NCI-H510A treated with DMSO at 0.1 percent for 48 hours (cell line): ENCODE measurements around the gene ADK.
A peak's percentile ranks its signal among the peaks of the same experiment; 100 is the strongest.
"Not testable (repeated sequence)": the region's sequence is repeated elsewhere in the genome, so short reads cannot be mapped to it uniquely, and the experiment has no call there.

Source experiments
- DNase-seq: peaks from one replicate; lab custom pipeline; 2025; lab: John Stamatoyannopoulos, UW

The ADK gene

DNA sequence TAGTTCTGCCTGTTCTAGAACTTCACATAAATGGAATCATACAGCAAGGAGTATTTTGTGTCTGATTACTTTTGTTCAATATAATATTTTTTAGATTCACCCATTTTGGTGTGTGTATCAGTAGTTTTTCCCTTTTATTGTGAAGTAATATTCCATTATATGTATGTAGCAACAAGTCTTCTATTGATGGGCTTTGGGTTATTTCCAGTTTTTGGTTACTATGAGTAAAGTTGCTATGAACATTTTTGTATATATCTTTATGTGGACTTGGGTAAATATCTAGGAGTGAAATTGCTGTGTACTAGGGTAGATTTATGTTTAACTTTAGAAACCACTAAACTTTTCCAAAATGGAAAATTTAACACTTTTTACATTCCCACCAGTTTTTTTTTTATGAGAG is 35.7 kb downstream of the ADK start:
- DNase-seq: no peak

DNA sequence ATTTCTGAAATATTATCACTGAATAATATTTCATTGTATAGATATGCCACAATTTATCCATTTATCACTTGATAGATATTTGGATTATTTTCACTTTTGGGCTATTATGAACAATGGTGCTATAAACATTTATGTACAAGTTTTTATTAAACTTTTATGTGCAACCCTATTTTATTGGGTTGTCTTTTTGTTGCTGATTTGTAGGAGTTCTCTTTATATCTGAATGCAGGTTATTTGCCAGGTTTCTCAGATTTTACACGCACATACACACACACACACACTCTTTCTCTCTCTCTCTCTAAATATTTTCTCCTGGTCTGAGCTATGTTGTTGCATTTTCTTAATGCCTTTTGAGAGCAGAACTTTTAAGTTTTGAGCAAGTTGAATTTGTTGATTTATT is 36.2 kb downstream of the ADK start:
- no peak for DNase-seq

DNA sequence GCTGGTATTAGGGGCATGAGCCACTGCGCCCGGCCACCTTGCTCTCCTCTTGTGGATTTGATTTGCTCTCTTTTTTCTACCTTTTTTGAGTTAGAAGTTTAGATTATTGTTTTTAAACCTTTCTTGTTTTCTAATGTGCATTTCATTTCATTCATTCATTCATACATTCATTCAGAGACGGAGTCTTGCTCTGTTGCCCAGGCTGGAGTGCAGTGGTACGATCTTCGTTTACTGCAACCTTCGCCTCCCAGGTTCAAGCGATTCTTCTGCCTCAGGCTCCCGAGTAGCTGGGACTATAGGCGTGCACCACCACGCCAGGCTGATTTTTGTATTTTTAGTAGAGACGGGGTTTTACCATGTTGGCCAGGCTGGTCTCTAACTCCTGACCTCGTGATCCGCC is 37.6 kb downstream of the ADK start:
- DNase-seq: not testable (repeated sequence)

DNA sequence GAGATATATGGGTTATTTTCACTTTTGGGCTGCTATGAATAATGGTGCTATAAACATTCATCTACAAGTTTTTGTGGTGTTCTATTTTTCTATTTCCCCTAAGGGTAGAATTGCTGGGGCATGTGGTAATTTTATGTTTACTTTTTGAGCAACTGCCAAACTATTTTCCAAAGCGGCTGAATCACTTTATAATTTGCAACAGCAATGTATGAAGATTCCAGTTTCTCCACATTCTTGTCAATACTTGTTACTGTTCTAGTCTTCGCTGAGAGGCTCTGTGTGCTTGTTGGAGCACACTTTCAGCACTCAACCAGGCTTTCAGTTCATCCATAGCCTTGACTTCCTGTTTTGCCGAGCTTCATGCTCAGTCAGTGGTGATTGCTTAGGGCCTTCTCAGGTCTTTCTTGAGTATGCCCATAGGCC is 39.0 kb downstream of the ADK start:
- peak; percentile 70 for DNase-seq

DNA sequence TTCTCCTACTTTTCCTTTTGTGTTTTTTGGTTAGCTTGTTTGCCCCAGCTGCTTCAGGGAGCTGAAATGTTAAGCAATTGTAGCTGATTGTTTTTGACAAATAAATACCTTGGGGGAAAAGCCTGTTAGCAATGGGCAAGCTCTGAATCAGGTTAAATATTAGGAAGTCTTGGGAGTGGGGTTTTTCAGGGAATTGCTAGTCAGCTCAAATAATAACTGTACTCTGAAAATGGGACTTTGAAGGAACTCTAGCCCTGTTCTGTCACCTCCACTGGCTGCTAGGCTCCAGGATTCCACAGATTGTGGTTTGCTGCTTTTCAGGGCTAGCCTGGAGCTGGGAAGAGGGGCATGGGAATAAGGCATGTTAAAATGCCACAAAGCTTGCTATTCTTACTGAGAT is 39.5 kb downstream of the ADK start:
- no peak for DNase-seq

DNA sequence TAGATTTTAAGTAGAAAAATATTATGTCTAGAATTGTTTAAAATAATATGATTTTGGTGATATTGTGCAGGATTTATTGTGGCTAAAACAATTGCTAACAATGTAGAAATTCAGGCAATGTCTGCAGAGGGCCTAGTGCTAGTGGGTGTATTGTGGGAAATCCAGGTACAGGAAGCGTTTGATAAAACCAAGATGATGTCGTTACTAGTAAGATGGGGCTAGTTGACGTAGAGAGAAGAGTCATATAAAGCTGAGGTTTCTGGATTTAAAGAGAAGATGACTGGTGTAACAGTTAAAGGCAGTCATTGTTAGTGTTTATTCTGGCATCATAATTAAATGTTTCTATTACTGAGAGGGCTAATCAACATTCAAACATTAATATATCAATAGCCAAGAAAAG is 43.5 kb downstream of the ADK start:
- no peak for DNase-seq

DNA sequence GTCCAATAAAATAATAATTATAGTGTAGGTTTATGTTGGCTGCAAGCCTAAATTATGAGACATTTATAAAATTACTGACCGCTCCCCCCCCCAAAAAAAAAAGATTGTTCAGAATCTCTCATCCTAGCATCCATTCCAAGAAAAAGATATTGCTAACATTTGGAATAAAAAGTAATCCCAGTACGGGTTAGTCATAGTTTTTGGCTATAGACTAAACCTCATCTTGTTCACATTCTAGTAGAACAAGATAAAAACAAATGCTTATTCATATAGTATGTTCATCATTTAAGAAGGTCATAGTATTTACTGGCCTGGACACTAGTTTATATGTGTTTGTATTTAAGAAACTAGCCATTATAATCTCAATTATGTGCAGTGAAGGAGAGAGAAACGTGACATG is 44.0 kb downstream of the ADK start:
- no peak for DNase-seq

DNA sequence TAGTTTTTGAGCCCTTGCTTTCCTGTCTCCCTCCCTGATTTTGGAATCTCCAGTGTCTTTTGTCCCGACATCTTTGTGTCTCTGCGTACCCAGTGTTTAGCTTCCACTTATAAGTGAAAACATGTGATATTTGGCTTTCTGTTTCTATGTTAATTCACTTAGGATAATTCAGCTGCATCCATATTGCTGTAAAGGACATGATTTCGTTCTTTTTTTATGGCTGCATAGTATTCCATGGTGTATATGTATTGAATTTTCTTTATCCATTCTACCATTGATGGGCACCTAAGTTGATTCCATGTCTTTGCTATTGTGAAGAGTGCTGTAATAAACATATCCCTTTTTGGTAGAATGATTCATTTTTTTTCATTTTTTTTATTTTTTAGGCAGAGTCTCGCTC is 48.3 kb downstream of the ADK start:
- no peak for DNase-seq

DNA sequence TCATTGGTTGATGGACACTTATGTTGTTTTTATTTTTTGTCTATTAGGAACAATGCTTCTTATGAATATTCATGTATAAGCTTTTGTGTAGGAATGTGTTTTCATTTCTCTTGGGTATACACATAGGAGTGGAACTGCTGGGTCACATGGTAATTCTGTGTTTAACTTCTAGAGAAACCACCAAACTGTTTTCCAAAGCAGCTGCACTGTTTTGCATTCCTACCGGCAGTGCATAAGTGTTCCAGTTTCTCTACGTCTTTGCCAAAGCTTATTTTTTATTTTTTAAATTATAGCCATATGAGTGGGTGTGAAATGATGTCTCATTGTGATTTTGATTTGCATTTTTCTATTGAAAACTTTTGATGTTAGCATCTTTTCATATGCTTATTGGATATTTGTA is 51.3 kb downstream of the ADK start:
- DNase-seq: no peak

DNA sequence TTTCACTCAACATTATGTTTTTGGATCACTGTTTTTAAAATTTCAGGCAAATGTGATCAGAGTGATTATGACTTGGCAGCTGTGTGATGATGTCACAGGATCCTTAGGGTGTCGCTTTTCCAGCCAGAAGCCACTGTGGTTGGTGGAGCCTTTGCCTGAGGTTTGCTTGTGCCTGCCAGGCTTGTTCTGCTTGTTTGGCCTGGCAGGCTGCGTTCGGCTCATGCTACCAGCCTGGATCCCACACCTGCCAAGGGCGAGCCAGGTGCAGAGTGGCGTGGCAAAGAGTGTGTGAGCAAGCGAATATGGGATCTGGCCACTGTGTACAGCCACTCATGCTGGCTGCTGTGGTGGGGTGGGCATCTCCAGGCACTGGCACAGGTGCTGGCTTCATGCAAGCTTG is 55.7 kb downstream of the ADK start:
- DNase-seq: peak; percentile 80

DNA sequence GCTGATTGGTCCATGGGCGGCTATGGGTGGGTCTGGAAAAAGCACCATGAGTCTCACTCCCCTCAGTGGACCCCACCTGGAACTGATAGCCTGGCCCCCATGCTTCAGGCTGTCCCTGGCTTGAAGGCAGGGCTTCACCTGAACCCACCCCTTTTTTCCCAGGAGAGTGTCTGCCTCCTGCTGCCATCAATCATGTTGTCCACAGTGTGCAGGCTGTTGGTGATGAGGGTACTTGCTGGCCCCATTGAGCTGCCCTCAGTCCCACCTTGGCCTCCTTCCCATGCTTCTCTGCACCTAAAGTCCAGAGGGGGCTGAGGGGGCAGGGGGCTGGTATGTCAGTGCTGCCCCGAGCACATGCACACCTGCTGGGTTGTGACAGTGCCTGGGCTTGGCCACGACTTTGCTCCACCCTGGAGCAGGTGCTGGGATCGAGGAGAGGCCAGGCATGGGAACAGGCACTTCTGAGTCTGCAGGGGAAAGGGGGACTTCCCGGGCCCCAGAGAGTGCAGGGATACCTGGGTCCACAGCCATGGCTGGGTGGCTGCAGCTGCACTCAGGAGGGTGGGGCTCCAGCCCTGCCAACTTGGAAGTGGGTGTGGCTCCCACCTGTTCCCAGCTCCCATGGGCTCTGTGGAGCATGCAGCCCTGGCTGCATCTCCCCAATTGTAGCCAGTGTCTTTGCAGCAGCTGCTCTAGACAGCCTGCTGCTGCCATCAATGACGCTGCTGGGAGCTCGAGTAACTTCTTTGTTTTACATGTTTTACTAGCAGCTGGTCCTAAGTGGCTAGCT is 56.9 kb downstream of the ADK start:
- DNase-seq: peak; percentile 86

DNA sequence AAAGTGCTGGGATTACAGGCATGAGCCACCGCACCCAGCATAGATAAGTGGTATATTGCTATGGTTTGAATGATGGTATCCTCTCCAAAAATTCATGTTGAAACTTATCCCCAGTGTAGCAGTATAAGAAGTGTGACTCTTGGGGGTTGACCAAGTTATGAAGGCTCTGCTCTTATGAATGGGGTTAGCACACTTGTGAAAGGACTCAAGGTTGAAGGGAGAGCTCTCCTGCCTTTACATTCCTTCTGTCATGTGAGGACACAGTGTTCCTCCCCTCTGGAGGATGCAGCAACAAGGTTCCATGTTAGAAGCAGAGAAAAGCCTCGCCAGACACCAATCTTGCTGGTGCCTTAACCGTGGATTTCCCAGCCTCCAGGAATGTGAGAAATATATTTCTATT is 58.0 kb downstream of the ADK start:
- DNase-seq: no peak

DNA sequence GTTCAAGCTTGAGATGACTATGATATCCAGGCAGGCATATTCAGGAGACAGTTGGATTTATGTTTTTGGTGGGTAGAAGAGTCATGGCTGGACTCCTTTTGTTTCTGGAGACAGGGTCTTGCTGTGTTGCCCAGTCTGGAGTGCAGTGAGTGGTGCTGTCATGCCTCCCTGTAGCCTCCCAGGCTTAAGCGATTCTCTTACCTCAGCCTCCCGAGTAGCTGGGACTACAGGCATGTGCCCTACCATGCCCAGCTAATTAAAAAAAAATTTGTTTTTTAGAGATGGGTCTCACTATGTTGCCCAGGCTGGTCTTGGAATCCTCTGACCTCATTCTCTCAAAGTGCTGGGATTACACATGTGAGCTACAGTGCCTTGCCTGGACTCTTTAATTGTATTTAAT is 62.0 kb downstream of the ADK start:
- DNase-seq: no peak

DNA sequence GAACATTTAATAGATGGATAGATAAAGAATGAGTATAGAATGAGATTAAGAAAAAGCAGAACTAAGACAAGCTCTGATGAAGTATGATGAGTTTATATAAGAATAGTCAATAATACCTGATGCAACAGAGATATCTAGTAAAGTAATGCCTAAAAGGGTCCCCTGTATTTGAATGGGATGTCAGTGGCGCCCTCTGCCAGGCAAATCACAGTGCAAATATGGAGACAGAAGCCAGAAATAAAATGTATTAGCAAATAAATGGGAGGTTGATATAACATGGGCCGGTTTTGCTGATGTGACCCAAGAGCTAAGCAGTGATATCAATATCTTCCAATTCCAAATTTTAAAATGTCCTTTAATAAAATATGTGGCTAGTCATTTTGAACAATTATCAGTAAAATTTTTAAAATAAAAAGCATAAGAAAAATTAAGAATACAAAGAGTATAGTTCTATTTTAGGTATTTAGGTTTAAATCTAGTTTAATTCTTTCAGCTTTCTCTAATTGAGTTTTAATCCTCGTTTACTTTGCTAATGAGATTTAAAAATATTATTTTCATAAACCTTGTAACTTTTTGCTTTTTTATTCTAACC is 62.6 kb downstream of the ADK start:
- no peak for DNase-seq

DNA sequence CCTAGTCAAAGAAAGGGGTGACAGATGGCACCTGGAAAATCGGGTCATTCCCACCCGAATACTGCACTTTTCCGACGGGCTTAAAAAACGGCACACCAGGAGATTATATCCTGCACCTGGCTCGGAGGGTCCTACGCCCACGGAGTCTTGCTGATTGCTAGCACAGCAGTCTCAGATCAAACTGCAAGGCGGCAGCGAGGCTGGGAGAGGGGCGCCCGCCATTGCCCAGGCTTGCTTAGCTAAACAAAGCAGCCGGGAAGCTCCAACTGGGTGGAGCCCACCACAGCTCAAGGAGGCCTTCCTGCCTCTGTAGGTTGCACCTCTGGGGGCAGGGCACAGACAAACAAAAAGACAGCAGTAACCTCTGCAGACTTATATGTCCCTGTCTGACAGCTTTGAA is 66.1 kb downstream of the ADK start:
- DNase-seq: not testable (repeated sequence)

DNA sequence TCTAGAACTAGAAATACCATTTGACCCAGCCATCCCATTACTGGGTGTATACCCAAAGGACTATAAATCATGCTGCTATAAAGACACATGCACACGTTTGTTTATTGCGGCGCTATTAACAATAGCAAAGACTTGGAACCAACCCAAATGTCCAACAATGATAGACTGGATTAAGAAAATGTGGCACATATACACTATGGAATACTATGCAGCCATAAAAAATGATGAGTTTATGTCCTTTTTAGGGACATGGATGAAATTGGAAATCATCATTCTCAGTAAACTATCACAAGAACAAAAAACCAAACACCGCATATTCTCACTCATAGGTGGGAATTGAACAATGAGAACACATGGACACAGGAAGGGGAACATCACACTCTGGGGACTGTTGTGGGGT is 71.4 kb downstream of the ADK start:
- DNase-seq: not testable (repeated sequence)

DNA sequence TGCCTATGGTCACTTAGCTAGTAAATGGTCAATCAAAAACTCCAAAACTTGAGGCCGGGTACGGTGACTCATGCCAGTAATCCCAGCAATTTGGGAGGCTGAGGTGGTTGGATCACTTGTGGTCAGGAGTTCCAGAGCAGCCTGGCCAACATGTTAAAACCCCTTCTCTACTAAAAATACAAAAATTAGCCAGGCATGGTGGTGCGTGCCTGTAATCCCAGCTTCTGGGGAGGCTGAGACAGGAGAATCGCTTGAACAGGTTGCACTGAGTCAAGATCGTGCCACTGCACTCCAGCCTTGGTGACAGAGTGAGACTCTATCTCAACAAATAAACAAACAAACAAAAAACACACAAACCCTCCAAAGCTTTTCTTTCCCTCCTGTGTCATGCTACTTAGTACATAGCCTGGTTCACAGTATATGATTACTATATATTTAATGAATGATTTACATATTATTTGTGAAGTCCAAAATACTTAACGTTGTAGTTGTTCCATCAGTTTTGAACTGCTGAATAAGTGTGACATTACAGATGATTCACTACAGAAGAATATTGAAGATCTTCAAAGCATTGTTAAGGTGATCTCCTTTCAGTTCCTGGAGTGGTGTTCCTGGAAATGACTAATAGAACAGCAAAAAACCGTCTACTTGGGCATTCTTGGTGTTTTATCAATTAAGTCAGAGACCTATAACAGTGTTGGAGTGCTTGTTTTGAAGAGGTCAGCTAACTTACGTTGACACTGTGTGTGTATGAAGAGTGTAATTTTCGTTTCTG is 72.9 kb downstream of the ADK start:
- no peak for DNase-seq

DNA sequence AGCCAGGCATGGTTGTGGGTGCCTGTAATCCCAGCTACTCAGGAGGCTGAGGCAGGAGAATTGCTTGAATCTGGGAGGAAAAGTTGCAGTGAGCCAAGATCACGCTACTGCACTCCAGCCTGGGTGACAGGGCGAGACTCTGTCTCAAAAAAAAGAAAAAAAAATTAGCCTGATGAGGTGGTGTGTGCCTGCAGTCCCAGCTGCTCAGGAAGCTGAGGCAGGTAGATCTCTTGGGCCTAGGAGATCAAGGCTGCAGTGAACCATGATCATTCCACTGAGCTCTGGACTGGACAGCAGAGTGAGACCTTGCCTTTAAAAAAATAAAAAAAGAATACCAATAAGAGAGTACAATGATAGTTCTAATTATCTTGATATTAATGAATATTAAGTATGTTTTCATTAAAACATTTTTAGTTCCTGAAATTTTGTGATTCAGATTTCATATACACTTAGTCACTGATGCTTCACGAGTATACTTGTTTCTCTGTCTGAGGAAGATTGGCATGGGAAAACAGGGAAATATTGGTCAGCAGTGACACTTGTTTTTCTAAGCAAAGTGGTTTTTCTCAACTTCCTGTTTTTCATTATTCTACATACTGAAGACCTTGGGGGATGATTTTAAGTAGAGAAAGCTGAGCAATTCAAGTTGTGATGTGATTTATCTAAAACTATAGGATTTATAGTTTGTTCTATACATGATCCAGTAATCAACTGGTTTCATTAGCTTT is 76.8 kb downstream of the ADK start:
- no peak for DNase-seq

DNA sequence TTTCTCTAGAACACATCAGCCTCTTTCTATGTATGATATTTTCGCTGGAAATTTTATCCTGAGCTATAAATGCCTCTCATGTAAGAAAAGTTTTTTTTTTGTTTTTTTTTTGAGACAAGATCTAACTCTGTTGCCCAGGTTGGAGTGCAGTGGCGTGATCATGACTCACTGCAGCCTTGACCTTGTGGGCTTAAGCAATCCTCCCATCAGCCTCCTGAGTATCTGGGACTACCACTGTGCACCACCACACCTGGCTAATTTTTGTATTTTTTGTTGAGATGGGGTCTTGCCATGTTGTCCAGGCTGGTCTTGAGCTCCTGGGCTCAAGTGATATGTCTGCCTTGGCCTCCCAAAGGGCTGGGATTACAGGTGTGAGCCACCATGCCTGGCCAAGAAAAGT is 80.4 kb downstream of the ADK start:
- no peak for DNase-seq

DNA sequence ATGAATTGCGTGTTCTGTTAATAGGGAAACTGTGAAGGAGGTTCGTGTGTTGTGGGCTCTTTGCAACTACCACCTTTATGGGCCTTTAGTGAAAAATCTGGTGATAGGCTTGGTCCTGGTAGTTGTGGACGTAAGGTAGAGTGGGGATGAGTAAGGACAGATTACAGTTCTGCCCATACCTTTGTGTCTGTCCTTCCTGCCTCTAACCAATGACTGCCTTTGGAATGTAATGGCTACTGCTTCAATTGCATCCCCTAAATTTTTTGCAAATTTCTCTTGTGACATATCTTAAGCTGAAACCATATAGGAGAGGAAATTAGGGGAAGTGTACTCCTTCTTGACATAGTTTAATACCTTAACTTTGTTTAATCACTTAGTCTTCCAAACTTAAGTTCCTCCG is 82.3 kb downstream of the ADK start:
- DNase-seq: no peak

DNA sequence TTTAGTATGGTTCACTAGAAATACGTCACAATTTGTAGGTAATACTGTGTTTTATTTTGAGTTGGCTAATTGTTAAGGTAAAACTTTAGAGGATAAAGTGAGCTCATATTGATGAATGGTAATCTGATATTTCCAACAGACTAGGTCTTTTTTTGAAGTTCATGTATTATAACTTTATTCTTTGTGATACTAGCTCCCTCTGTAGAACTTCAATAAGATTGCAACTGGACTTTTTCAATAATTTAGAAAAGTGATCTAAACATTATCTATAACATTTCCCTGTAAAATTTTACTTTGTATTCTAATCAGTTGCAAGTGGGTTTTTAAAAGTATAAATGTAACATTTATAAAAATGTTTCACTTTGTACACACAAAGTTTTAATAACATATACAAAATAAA is 83.5 kb downstream of the ADK start:
- DNase-seq: no peak

DNA sequence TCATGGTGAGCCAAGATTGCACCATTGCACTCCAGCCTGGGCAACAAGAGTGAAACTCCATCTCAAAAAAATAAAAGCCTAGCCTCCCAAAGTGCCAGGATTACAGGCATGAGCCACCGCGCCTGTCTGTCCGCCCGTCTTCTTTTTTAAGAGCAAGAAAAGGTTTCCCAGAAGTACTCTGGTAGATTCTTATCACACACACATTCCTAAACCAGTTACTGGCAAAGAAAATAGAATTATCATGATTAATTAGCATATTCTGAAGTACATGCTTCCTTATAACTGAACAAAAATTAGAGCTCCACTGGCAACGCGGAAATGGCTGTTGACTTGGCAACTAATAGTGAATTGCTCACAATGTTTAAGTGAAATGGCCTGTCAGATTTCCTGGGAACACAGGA is 87.0 kb downstream of the ADK start:
- no peak for DNase-seq

DNA sequence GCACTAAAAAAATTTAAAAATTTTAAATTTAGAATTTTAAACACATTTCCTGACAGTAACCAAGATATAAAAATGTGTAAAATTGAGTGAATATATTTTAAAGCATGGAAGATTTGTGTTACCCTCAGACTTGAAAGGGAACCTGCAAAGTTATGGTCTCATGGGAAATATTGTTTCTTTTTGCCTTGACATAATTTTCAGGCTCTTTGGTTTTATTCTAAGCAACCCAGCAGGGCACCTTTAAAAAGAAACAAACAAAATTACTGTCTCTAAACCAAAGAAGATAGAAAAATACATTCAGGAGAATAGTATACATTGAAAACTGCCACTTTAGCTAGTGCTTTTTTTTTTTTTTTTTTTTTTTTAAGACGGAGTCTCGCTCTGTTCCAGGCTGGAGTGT is 87.5 kb downstream of the ADK start:
- no peak for DNase-seq
